HG03469 (cell line): Measurements from ENCODE around the gene BCAR1.
"Not testable (repeated sequence)": the region's sequence is repeated elsewhere in the genome, so short reads cannot be mapped to it uniquely, and the experiment has no call there.

Experiments
- ATAC-seq: cut with Tn5 transposase; IDR thresholded peaks from one replicate; pipeline ENCODE4 v1.9.1; 2021; ENCODE audit warnings: mild to moderate bottlenecking, moderate library complexity, moderate number of reproducible peaks; ENCODE audit not compliant: unreplicated experiment

BCAR1 gene

DNA sequence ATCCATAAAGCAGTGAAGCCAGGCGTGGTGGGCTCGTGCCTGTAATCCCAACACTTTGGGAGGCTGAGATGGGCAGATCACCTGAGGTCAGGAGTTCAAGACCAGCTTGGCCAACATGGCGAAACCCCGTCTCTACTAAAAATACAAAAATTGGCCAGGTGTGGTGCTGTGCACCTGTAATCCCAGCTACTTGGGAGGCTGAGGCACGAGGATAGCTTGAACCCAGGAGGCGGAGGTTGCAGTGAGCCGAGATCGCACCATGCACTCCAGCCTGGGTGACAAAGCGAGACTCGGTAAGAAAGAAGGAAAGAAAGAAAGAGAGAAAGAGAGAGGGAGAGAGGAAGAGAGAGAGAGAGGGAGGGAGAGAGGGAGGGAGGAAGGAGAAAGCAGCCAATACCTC lies 21.2 kb upstream of the BCAR1 start:
- ATAC-seq: not testable (repeated sequence)

DNA sequence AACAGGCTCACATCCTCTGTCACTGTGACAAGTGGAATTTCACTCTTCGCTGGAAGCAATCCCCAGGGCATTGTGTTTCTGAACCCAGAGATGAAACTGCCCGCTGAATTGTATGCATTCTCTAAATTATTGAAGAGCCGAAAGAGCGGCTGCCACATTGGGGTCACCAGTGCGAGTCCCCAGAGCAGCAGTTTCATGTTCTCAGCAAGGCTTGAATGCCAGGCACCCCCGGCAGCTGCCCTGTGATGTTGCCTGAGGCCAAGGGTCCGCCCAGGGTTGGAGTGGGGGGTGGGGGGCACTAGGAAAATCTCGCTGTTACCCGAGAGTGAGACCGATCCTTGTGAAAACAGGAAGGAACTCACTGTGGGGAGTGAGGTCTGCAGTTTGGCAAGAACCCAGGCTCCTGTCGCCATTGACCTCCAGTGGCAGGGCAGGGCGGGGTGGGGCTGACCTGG lies 20.7 kb upstream of the BCAR1 start:
- ATAC-seq: no peak

DNA sequence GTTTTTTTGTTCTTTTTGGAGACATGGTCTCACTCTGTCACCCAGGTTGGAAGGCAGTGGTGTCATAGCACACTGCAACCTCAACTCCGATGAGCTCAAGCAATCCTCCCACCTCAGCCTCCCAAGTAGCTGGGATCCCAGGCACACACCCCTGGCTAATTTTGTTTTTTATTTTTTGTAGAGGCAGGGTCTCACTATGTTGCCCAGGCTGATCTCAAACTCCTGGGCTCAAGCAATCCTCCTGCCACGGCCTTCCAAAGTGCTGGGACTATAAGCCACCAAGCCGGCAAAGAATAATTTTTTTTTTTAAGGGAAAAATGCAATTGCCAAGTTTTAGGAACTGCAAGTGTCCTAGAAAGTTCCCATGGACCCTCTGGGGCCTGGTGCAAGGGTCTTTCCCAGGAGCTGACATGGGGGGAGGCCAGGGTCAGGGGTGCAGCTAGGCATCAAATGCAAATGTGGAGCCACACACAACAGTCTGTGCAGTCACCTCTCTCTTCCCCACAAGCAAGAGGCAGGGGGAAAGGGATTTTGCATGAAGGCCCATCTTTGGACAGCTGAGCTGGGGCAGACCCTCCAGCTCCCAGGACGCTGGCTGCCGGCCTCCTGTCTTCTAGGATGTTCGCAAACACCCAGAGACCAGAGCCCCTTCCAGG lies 20.1 kb upstream of the BCAR1 start:
- no peak for ATAC-seq

- not testable (repeated sequence) for ATAC-seq
Measured at GRCh38 chr16:75269358-75269757, 17.9 kb upstream of the BCAR1 start.

DNA sequence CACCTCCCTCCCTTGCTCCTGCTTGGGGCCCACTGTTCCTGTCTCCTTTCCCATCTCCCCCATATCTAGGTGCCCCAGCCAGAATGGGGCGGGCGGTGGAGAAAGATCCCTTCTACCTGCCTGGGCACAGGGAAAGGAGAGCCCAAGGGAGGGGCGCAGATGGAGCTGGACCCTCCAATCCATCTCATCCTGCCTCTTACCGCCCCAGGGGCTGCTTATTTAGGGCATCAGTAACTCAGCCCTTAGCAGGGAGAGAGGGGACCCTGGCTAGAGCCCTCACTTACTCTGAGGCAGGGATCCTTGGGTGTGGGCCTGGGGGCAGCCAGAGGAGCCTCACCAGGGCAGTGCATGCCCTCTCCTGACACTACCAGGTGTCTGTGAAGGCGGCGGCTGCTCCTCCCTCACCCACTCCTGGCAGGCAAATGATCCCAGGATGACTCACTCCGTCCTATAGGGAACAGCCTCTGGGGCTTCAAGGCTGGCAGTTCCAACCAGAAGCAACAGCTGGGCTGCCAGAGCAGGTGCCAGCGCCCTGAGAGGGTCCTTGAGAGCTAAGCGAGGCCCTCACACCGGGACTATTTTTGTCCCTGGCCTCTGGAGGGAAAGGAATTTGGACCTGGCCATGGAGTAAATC lies 16.3 kb upstream of the BCAR1 start:
- ATAC-seq: no peak

DNA sequence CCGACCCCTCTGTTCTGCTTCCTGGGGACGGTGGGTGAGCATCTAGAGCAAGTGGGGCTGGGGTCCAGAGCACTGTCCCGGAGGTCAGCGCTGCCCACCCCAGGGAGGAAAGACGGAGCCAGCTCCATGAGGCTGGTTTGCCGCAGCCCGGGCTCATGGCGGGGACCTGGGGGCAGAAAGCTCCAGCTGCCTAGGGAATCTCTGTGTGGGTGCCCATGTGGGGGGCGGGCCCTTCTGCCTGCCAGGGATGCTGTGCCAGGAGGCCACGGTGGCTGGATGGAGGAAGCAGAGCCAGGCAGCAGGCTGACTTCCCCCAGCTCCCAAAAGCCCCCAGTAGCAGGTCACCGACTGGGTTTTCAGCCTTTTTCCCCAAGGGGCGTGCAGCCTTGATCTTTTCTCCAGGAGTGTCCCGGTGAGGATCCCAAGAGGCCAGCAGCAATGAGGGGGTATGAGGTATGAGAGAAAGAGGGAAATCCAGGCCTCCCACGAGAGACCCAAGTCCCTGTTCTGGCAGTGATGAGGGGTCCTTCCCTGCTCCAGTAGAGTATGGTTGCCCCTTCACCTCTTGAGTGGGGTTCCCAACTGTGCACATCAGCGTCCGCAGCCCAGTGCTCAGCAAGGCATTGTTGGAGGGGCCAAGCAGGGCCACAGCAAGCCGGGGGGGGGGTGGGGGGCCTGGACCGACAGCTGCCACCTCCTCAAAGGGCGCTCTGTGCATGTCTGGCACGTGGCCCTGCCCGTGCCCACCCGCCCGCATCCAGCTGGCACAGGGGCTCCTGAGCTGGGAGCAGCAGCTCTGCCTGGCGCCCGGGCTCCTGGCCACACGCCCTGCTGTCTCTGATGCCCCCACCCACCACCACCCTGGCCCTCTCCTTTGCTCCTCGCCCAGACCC lies 15.6 kb upstream of the BCAR1 start:
- no peak for ATAC-seq

- peak; percentile 44 for ATAC-seq
Measured at GRCh38 chr16:75265911-75266701, 14.7 kb upstream of the BCAR1 start.

GRCh38 chr16:75264999-75265910 lies 13.8 kb upstream of the BCAR1 start:
- ATAC-seq: no peak

DNA sequence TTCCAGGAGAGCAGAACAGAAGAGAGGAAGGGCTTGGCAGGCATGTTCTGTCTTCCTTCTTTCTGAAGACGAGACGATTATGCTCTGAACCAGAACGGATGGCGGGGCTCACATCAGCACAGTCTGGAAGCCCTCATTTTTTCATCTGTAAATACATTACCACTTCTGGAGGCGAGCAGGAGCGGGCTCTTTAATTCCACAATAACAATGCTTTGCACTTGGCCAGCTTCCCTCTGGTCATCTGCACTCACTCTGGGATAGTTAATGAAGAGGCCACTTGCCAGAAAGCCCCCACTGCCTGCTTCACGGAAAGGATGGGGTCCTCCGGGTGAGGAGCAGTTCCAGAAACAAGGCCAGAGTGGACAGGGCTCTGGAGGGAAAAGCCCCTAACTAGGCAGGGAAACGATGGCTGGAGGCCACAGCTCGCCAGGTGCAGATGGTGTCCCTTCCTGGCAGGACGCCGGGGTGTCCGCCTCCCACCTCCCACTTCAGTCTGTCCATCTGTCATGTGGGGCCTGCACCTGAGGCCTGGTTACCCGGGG lies 13.1 kb upstream of the BCAR1 start:
- no peak for ATAC-seq

DNA sequence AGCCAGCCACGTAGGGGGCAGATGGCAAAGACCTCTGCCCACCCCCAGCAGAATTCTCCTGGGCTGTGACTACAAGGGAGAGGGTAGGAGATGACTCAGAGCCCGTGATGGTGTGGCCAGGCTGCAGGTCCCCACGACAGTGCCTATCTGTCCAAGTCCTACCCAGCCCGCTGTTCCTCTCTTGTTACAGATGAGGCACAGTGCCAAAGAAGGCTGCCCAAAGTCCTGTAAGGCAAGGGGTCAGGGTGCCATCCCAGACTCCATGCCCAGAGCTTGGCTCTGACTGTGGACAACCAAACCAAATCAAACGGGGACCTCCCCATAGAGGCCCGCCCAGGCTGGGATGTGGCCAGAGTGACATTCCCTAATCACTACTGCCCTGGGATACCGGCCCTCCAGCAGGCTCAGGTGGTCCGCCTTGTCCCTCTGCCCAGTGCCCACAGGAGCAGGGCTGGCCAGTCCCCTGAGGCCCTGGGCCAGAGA lies 12.6 kb upstream of the BCAR1 start:
- no peak for ATAC-seq

GRCh38 chr16:75263291-75263962 lies 12.0 kb upstream of the BCAR1 start:
- ATAC-seq: no peak

DNA sequence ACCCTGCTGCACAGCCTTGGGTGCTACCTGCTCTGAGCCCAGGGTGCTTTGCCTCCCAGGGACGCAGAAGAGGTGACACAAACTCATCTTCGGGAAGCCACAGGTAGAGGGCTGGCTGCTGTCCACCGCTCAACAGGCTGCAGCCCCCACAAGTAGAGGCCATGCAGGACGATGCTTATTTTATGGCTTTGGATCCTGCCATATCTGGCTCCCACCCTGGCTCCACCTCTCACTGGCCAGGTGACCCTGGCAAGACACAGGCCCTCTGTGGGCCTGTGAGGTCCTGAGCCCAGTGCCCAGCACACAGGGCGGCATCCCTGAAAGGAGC lies 11.3 kb upstream of the BCAR1 start:
- ATAC-seq: no peak

DNA sequence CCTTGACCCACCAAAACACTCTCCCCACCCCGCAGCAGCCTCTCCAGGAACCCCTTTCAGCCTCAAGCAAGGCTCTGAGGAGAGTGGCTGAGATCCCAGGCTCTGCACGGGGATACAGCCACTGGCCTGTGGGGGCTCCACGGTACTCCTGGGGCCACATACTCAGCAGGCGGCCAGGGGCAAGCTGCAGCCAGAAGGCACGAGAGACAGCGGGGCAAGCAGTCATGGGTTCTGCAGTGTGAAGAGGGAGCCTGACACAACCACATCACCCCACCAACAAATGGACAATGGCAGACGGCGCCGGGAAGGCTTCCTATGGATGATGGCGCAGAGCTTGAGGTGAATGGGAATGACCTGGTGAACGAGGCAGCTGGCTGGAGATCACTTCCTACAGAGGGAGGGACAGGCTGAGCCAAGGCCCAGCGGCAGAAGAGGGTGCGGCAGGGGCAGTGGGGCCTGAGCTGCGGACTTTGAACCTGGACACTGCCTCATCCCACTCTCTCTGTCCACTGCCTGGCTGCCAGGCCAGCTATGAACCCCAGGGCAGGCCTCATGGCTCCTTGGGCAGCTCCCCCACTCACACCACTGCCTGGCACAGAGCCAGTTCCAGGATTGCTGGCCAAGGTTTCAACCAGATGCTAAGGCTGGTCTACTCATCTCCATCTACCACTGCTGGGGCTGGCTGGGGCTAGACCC lies 10.8 kb upstream of the BCAR1 start:
- ATAC-seq: no peak

DNA sequence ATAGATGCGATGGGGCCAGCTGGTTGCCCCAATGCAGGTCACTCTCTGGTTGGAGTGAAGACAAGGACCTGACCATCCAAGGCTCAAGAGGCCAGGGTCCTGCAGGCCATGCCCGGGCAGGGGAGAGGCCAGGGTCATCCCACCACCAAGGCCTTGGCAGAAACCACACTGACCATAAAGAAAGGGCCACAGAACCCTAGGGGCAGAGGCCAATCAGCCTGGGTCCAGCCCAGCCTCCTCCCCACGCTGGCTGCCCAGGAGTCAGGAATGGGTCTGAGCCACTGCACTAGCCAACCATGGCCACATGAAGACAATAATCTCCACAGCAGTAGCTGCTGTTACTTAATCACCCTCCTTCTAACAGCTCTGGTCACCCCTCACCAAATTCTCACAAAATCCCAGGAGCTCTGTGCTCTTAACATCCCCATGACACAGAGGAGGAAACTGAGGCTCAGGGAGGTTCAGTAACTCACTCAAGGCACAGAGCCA lies 10.2 kb upstream of the BCAR1 start:
- ATAC-seq: no peak

GRCh38 chr16:75260851-75261589 lies 9.6 kb upstream of the BCAR1 start:
- no peak for ATAC-seq

DNA sequence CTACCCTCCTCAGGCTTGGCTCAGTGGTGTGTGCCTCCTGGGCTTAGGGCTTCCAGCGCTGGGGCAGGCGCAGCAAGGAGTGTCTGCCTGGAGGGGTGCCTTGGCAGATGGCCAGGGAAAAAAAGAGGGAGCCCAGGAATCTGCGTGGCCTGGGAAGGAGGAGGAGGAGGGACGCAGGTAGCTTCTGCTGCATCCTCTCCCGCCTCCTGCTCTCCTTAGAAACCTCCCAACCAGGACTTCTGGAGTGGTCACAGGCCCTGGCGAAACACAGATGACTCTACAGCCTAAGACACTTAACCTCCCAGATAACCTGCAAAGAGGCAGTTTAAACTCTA lies 7.3 kb upstream of the BCAR1 start:
- no peak for ATAC-seq

- no peak for ATAC-seq
Measured at GRCh38 chr16:75257886-75258806, 6.7 kb upstream of the BCAR1 start.
